ENCODE measurements around the gene PXK.

DNA sequence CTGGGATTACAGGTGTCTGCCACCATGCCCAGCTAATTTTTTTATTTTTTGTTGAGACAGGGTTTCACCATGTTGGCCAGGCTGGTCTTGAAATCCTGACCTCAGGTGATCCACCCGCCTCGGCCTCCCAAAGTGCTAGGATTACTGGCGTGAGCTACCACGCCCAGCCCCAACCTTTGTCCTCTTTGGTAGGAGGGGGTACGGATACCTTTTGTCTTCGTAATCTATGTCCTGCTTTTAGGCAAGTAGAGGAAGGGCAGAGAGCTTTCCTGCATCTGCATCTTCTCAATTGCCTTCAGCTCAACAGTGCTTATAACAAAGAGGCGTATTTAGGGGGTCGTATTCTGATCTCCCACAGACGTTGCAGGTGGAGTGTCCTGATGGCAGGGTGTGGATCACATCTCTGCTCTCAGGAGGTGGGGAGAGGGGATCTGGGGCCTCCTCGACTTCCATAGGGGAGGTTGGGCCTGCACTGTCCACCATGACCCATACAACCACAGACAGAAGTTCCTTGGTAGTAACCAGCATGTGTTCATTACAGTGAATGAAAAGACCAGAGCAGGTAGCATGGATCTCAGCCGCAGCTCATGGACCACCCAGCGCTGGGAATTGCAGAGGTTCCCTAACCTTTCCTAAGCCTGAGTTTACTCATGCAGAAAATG, 137.8 kb downstream of the PXK start:
- TF ChIP-seq, protein P1, sequence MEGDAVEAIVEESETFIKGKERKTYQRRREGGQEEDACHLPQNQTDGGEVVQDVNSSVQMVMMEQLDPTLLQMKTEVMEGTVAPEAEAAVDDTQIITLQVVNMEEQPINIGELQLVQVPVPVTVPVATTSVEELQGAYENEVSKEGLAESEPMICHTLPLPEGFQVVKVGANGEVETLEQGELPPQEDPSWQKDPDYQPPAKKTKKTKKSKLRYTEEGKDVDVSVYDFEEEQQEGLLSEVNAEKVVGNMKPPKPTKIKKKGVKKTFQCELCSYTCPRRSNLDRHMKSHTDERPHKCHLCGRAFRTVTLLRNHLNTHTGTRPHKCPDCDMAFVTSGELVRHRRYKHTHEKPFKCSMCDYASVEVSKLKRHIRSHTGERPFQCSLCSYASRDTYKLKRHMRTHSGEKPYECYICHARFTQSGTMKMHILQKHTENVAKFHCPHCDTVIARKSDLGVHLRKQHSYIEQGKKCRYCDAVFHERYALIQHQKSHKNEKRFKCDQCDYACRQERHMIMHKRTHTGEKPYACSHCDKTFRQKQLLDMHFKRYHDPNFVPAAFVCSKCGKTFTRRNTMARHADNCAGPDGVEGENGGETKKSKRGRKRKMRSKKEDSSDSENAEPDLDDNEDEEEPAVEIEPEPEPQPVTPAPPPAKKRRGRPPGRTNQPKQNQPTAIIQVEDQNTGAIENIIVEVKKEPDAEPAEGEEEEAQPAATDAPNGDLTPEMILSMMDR (optimal IDR thresholded peaks at IDR 0.05 in 1 of 3, IDR thresholded peaks at IDR 0.05 in 1 of 3, conservative IDR thresholded peaks at IDR 0.05 in 1 of 3; ENCODE audit: extremely low read depth in 1 of 3, insufficient read depth in 2 of 3, low read length in 3 of 3), result no peak
- TF ChIP-seq EZH2 (IDR thresholded peaks at IDR 0.05; ENCODE audit: low read length), result no peak

Measured in keratinocyte (primary cell).